Activated CD8-positive, alpha-beta memory T cell treated with anti-CD3 and anti-CD28 coated beads for 24 hours (primary cell): Measurements from ENCODE around the gene SRRM4.

Source experiments
- DNase-seq: peaks from one replicate; pipeline ENCODE4 v3.0.0-alpha.2; 2020

SRRM4 gene

DNA sequence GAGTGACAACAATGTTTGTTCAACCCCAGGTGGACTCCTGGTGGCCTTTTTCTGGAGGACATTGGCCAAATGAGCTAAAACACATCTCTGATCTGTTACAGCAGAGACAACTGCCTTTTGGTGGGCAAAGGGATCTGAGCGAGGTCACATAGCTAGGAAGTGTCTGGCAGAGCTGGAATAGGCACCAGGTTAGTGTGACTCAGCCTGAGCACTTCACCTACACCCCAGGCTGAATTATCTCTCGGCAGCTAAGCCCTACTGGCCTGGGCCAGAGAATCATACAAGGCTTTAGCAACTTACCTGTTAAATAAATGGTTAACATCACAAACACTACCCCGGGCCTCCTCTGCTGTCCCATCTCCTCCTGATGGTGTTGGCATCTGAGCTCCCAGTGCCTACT, 147.2 kb downstream of the SRRM4 start:
- DNase-seq: no peak

DNA sequence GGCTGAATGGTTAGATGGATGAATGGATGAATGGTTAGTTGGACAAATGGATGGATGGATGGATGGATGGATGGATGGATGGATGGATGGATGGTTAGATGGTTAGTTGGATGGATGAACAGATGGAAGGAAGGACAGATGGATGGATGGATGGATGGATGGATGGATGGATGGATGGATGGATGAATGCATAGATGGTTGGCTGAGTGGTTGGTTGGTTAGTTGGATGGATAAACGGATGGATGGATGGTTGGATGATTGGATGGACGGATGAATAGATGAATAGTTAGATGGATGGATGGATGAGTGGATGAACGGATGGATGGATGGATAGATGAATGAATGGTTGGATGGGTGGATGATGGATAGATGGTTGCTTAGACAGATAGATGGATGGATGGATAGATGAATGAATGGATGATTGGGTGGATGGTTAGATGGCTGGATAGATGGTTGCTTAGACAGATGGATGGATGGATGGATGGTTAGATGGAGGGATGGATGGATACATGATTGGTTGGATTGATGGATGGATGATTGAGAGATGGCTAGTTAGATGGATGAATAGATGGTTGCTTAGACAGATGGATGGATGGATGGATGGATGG, 148.6 kb downstream of the SRRM4 start:
- no peak for DNase-seq

DNA sequence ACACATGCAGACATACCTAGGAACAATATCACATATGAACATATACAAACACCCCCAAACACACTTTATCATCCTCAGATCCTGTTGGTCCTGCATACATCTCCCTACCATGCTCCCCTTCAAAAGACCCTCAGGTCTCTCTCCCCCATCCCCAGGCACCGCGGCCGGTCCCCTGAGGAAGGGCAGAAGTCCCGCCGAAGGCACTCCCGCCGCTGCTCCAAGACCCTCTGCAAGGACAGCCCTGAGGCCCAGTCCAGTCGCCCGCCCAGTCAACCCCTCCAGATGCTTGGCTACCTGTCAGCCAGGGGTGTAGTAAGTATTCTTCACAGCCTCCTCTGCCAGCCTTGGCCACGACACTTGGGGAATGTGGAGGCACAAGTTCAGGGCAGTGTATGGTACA, 149.2 kb downstream of the SRRM4 start:
- DNase-seq: no peak

DNA sequence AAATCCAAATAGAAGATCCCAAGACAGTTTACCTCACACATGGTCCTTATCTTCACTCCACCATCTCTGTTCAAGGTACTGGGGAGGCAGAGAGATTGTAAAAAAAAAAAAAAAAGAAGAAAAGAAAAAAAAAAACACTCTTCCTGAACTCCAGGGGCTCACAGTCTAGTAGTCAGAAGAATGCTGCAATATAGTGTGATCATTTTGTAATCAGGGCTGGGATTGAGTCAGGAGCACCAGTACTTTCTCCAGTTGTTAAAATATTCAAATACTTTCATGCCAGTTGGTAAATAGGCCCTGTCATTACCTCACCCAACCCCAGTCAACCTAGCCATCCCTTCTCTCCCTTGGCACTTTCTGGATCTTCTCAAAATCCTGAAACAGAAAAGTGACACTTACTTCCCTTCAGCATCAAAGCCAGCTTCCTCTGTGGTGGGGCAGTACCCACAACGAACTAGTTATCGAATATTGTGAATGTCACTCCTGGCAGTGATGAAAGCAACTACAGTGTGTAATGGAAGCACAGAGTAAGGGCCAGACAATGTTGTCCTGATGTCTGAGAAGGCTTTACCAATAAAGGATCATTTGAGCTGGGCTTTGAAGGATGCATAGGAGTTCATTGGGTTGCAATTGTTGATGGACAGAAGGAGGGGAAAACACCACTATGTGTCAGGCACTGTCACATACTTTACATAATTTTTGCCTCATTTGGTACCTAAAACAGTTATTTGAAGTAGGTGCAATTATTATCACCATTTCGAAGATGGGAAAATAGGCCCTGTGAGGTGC, 153.1 kb downstream of the SRRM4 start:
- DNase-seq: no peak

DNA sequence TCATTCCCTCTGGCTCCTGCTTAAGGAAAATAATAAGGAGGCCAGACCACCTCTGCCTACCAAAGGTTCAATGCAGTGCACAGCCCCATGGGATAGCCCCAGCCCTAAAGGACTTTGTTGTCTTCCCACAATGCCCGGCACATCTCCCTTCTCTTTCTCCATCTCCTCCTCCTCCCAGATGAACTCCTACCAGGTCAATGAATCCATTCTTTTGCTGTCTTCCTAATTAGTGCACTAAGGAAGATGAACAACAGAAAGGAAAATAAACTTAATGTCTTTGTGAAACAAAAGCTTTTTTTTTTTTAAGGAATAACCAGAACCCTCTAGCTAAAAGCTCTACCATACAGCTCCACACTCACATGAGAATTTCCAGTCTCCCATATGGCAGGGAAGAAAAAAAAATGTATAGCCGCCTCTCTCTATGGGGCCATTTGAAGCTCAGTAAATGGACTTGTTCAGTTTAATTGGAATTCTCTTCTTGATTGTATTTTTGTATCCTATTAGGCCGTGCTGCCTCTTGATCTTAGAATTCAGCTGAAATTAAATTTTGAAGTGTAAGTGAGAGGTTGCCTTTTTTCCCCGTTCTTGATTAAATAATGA, 155.6 kb downstream of the SRRM4 start:
- no peak for DNase-seq

DNA sequence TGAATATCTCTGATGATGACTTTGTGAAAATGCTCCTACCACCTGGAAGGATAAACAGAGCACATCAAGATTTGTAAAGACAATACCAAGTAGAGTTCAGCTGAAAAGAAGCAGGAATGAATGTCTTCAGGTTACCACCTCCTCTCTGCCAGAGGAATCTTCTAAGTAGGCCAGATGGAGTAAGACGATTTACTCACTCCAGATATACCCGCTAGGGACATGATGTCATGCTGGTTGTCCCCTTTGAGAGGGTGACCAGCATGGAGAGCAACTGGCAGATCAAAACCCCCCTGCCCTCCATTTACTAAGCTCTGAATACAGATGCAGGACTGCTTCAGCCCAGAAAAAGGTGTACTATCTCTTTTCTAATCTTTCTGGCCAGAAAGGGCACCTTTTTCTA, 158.1 kb downstream of the SRRM4 start:
- no peak for DNase-seq

DNA sequence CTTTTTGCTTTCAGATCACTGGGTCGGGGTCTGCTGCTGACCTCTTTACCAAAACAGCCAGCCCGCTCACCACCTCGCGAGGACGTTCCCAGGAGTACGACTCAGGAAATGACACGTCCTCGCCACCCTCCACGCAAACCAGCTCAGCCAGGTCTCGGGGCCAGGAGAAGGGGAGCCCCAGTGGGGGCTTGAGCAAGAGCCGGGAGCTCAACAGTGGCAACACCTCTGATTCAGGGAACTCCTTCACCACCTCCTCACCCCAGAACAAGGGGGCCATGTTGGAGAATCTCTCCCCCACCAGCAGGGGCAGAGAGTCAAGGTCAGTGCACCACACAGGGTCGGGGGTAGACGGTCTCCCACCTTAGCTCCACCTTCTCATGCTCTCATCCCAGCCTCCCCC, 164.0 kb downstream of the SRRM4 start:
- DNase-seq: no peak

DNA sequence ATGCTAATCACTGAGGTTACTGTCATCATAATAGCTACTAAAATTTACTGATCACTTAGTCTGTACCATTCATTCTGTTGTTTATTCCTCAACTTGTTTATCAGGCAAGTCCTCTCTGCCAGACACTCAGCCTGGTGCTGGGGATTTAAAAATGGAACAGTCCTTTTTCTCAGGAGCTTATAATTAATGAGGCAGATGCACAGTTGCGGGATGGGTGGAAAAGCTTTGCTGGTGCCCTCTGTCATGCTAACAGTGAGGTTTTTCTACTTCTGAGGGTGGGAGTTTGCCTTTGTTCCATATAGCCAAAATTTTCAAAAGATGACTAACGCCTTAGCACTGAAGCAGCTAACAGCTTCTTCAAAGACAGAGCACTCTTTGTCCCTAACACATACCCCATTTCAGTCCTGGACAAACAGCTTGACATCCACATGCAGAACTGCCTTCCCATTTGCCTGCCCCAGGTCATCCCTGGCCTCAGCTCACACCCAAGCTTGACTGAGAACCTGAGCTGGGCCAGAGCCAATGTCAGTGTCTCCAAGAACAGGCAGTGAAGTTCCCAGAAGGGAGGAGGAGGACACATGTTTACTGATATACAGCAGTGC, 166.6 kb downstream of the SRRM4 start:
- no peak for DNase-seq

DNA sequence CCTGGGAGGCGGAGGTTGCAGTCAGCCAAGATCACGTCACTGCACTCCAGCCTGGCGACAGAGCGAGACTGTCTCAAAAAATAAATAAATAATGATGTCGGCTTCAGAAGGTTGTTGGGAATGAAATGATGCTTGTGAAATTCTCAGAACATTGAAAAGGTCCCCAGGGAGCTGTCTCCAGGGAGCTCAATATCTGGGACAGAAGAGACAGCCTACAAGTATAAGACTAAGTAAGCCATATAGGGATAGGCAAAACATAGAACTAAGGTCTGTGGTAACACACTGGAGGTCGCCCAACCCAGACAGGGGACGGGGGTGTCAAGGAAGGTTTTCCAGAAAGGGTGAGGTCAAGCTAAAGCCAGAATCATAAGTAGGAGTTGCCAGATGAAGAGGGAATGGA, 167.9 kb downstream of the SRRM4 start:
- no peak for DNase-seq

DNA sequence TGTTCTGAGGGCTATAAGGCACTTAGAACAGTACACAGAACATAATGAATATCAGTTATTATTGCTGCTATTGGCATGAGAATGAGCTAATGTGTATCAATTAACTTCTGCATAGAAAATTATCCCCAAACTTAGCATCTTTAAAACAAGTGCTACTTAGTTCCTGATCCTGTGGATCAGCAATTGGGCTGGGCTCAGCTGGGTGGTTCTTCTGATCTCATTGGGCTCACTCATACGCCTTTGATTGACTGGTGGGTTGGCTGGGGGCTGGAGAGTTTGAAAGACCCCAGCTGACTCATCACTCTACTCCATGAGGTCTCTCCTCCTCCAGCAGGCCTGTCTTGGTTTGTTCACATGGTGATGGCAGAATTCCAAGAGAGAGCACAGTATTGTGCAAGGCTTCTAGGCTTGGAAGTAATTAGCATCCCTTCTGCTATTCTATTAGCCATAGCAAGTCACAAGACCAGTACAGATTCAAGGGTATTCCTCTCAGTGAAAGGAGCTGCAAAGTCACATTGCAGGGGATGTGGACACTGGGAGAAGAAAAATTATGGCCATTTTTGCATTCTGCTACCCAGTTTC, 170.2 kb downstream of the SRRM4 start:
- DNase-seq: no peak

DNA sequence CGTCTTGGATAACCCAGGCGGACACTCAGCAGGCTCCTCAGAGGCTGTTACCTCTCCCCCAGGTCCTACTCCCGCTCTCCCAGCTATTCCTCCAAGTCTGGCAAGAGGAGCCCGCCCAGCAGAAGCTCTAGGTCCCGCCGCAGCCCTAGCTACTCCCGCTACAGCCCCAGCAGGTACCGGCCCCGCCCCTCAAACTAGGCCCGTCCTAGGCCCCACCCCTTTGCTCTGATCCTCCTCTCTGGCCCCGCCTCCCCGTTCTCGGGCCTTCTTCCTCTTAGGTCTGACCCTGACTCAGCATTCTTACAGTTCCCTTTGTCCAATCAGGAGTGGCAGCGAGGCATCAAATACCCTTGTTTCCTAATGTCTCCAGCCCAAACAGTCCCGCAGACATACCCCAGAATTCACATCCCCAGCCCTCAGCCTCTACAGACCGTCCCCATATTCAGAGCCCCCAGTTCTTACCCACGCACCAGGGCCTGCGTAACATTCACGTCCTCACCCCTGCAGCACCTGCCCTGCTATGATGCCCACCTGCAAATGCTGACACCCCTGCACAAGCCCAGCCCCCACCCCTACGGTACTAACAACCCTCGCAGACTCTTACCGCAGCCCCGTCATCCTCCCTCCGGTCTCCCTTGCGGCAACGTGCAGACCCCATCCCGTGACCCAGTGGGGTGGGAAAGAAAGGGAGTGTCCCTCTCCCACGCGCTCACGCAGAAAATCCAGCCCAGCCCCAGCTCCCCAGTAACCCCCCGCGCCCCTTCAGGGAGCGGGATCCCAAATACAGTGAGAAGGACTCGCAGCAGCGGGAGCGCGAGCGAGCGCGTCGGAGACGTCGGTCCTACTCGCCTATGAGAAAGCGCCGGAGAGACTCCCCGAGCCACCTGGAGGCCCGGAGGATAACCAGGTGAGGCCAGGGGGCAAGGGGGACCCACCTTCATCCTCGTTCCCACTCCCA, 172.4 kb downstream of the SRRM4 start:
- DNase-seq: no peak

DNA sequence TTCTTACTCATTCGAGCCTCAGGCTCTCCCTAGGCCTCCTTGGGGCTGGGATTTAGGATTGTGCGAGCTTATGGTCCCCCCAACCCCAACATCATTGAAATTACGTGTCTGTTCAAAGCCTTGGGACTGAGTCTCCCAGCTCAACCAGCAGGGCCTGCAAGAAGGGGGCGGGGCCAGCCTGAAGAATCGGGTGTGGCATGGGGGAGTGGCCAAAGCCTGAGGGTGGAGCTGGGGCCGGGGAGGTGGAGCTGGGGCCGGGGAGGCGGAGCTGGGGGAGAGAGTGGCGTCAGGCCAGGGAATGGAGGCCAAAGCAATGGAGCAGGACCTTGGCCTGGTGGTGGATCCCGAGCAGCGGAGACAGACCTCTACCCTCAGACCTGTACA, 173.1 kb downstream of the SRRM4 start:
- DNase-seq: no peak

DNA sequence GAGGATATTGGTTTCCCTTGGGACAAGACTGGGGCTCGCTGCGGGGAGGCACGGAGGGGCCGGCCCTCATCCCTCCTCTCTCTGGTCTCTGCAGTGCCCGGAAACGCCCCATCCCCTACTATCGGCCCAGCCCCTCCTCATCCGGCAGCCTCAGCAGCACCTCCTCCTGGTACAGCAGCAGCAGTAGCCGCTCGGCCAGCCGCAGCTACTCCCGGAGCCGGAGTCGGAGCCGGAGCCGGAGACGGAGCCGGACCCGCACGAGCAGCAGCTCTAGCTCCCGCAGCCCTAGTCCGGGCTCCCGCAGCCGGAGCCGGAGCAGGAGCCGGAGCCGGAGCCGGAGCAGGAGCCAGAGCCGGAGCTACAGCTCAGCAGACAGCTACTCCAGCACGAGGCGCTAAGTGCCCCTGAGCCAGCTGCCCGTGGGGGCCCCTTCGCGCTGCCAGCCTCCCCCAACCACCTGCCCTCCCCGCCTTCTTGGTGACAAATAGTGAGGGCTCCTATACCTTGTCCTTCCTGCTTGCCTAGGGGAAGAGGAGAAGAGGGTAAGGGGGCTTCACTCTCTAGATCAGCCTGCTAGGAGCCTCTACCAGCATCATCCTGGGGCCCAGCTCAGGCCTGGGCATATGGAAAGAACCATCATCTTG, 175.2 kb downstream of the SRRM4 start:
- DNase-seq: no peak

DNA sequence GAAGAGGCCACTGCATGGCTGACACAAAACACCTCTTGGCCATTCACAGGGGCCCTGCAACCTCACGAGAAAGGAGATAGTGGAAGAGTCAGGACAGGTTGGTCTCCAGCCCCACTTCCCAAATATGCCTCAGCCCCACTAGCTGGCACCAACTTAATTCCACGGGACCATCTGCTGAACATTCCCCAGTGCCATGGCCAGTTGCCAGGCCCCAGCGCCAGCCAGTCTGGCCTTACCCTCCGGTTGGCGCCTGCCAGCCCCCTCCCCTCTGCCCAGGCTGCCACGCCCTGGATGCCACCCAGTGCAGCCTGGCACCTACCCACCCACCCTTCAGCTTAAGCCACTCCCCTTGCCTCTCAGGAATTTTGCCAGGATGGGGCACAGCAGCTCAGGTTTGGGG, 176.2 kb downstream of the SRRM4 start:
- DNase-seq: no peak

DNA sequence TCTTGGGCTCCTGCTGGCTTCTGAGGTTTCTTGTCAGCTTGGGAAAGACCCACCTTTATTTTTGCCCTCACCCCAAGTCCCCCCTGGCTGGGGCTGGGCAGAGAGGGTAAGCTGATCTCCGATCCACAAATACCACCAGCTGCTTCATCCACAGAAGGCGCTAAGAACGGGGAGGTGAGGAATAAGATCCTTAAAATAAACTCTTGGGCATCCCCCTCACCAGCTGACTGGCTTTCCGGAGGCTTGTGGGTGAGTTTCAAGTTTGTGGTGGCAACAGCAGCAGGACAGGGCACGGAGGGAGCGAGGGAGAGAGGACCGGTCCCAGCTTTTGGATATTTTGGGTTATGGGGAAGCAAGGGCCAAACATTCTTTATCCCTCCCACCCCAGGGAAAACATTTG, 176.6 kb downstream of the SRRM4 start:
- DNase-seq: no peak

DNA sequence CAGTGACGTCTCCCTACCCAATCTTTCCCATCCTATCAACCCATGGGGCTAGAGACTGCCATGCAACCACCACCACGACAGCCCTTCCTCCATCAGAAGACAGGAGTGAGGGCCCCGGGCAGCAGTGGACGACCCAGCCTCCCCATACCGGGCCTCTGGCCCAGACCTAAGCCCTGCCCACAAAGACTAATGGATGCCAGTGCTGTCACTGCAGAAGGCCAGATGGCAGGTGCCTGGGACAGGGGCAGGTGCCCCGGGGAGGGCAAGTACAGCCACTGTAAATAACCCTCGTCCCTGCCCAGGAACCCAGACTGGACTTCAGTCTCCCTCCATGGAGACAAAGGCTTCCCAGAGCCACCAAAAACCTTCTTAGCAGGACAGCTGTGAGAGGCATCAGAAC, 177.1 kb downstream of the SRRM4 start:
- no peak for DNase-seq

DNA sequence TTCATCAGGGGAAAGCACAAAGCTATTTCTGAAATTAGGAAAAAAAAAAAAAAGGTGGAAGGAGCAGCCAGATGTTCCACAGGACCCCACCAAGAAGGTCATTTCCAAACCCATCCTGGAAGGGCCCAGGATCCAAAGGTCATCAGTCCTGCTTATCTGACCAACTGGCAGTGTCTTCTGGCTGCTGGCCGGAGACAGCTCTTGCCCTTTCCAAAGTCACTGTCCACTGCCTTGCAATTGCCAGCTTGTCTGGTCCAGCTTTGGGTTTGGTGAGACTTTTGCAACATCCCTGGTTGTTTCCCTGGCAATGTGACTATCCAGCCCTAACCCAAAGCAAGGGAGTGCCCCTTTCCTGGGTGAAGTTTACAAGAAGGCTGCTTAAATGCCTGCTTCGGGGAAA, 178.5 kb downstream of the SRRM4 start:
- DNase-seq: no peak

DNA sequence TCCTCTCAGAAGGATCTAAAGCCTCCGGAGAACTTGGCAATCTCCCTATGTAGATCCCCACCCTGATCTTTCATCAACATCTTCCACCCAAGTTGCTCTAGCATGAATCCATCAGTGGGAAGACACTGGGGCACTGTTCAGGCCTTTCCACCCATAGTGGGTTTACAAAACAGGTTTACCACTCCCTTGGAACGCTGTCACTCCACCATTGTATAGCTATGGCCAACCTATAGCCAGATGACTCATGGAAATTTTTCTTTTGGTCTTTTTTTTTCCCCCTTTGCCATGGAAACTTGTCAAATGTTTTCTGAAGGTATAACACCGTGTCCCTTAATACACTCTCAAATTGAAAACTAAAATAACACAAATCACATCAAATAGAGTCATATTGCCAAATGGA, 186.6 kb downstream of the SRRM4 start:
- no peak for DNase-seq

DNA sequence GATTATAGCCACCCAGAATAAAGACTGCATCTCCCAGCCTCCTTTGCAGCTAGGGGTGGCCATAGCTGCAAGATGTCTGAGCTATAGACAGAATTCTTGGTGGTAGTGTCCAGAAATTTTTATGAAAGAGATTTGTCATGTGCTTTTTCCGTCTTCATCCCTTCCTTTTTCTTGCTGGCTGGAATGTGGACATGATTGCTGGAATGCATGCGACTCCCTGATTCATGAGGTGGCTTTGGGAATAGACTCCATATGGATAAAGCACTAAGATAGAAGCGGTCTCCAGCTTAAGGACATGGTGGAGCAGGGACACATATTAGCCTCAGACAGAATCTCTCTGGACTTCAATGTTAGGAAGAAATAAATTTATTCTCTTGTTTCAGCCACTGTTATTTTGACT, 187.4 kb downstream of the SRRM4 start:
- DNase-seq: no peak

DNA sequence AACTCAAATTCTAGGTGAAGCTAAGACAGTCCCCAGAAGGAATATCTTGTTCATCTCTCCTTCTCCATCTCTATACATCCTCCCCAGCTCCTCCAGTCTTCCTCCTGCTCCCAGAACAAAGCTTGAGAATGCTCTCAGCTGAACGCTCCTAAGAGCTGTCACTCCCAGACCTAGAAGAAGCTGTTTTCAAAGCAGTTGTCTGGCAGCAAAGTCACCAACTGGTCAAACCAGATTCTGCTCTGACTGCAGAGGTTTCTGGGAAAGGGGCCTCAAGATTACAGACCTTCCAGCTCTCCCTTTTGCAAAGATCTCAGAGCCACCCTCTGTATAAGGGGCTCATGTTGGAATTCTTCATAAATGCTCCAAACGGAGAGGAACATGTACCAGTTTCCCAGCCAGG, 187.8 kb downstream of the SRRM4 start:
- DNase-seq: no peak

DNA sequence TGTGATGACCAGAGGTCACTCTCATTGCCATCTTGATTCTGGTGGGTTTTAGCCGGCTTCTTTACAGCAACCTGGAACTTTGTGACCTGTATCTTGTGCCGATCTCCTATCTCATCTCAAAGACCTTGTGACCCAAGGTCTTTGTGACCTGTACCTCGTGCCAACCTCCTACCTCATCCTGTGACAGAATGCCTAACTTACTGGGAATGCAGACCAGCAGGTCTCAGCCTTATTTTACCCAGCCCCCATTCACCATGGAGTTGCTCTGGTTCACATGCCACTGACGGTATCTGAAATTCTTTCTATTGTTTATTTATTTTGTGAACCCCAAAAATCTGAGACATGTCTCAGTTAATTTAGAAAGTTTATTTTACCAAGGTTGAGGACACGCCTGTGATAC, 189.9 kb downstream of the SRRM4 start:
- DNase-seq: no peak
